ENCODE results near the gene ATP5MC3.
A peak's percentile ranks its signal among the peaks of the same experiment; 100 is the strongest.

The ATP5MC3 gene

DNA sequence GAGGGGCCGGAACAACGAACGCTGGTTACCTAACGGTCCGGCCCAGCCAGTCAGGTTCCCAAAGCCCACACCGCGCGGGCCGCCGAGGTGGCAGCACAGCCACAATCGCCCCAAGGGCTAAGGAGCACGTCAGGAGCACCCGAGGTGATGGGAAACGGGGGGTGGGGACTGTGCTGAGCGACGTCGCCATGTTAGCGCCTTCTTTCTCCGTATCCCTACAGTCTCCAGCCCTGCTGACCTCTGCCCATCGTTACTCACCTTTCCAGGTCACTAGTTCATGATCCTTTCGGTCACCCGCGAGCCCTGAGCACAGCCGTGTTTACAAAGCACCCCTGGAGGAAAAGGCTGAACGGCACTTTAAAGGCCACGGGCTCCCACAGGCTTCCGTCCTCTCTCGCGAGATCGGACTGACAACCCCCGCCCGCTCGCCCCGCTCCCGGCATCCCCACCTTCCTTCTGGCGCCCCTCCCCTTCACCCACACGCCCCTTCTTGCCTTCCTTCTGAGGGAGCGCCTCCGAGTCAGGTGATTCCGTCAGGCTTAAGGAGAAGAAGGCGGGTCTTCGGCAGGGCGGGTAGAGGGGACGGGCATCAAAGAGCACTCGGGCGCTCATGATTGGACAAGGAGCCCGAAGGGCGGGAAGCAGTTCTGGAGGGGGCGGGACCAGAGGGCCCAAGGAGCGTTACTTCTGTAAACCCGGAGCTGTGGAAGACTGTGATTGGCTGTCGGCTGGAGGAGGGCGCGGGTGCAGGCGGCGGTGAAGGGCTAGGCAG is 13.5 kb downstream of the ATP5MC3 start, which contains the start of gene ATF2:
Gene ATF2 (minus strand): TSS at position 412 of the 772 bp plus-strand sequence. CDS start 31,760 bp downstream, outside the sequence.
- peak; percentile 98 for DNase-seq (ENCODE audit: low read depth in 2 of 2)

DNA sequence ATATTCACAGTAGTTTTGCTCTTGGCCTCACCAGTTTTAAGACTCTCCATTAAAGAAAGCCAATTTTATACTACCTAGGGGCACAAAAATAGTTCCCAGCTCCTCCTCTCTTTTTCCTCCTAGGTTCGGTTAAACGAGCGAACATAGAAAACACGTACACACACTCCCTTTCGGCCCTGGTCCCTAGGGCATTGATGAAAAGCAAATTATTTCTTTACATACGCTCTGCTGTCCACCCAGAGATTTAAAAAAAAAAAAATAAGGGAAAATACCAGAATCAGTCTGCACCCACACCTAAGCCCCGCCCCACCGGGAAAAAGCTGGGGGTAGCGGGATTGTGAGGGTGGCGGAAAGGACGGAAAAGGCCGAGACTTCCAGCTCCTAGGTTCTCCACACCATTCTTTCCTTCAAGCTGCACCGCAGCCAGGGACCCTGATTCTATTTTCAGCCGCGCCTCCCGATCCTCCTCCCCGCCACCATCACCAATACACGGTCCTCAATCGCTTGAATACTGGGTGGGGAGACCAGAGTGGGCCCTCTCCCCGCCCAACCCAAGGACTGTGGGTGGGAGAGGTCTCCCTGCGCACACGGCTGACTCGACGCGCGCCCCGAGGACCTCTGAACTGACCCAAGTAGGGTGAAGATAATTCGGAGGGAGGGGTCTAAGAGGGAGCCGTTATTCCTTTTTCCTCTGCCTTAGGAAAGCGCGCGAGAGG is 14.3 kb downstream of the ATP5MC3 start:
- no peak for DNase-seq (ENCODE audit: low read depth in 2 of 2)

DNA sequence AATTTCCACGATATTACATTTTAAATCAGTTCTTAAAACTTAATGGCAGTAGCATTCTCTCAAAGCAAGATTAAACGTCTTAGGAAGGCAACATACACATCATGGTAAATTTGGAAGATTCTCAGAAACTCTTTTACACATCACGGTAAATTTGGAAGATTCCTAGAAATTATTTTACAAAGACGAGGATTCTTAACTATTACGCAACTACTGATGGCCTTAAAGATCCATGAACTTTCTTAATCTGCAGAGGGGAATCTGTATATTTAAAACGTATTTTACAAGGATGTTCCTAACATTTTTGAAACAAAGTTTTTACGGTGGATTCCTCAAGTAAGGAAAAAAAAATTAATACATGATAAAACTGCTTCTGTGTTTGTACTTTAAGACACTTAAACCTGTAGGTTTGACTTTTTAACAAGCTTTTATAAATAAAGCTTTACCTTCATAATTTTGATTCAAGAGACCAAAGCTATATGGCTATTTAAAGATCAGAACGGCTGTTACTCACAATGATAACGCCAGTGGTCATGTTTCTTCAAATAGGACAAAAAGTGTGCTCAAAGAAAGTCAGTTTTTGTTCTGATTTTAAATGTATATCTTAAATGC is 15.2 kb downstream of the ATP5MC3 start:
- DNase-seq (ENCODE audit: low read depth in 2 of 2): no peak

DNA sequence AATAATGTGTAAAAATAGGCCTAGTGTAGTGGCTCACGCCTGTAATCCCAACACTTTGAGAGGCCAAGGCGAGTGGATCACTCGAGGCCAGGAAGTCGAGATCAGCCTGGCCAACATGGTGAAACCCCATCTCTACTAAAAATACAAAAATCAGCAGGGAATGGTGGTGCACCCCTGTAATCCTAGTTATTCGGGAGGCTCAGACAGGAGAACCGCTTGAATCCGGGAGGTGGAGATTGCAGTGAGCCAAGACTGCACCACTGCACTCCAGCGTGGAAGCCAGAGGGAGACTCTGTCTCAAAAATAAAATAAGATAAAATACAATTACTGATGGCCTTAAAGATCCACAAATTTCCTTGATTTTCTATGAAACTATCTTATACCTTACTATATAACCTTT is 17.3 kb downstream of the ATP5MC3 start:
- DNase-seq (ENCODE audit: low read depth in 2 of 2): no peak

DNA sequence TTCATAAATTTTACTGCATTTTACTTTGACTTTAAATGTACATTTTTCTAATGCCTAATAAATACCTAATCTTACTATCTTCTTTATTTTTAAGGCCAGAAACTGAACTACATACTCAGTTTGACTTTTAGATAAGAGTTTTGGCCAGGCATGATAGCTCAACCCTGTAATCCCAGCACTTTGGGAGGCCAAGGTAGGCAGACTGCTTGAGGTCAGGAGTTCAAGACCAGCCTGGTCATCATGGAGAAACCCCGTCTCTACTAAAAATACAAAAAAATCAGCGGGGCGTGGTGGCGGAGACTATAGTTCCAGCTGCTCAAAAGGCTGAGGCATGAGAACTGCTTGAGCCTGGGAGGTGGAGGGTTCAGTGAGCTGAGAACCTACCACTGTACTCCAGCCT is 22.6 kb downstream of the ATP5MC3 start:
- DNase-seq (ENCODE audit: low read depth in 2 of 2): no peak

DNA sequence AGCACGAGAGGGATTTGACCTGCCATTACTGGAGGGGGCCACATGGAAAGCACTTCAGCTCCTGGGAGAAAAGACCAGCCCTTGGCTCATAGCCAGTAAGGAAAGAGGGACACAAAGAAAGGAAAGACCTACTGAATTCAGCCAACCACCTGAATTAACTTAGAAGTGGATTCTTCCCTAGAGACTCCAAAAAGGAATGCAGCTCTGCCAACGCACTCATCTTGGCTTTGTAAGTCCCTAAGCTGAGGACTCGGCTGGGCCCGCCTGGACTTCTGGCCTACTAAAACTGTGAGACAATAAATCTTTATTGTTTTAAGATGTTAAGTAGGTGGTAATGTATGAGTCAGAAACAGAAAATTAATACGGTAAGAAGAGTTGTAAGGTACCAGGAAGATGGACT is 25.0 kb downstream of the ATP5MC3 start:
- no peak for DNase-seq (ENCODE audit: low read depth in 2 of 2)

DNA sequence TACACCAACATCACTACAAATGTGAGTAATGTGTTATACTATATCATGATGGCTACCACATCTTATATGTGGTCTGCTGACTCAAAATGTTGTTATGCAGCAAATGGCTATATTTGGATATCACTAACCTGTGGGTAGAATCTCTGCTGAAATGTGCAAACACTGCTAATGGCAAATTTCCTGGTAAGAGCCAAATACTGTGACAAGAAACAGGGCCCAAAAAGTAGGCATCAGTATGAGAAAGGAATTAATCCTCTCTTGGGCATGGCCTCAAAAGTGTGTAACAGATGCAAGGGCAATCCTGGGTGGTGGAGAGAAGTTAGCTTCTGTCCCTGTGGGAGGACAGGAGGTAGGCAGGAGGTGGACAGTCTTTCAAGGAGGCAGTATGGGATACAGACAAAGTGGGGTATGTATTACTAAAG is 26.8 kb downstream of the ATP5MC3 start:
- no peak for DNase-seq (ENCODE audit: low read depth in 2 of 2)

DNA sequence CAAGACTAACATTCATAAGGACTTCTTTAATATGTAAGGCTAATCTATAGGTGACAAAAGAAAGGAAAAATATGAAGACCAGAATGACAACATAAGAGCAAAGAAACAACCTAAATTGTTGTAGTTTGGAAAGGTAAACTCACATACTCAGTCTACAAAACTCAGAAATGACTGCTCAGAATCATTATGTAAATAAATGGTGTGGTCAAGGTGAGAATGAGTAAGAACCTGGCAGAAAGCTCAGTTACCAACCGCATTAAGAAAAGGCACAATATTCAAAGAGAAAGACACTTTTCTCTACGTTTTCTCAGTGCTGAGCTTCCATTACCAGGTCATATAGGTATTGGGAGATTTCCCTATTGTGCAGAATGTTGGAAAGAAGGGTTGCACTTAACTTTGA is 29.3 kb downstream of the ATP5MC3 start:
- no peak for DNase-seq (ENCODE audit: low read depth in 2 of 2)

DNA sequence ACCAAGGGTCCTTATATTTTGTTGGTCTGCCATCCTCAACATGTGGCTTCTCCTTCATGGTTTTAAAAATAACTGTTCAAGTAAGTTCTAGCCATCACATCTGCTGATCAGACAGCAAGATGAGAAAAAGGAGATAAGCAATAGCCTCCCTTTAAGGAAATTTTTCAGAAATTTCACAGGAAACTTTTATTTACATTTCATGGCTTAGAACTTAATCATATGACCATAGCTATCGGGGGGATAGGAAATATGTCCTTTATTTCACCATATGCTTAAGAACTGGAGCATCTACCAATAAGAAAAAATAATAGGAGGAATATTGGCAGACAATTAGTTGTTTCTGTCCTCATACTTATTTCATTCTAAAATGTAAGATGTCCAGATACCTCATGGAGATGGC is 29.7 kb downstream of the ATP5MC3 start:
- DNase-seq (ENCODE audit: low read depth in 2 of 2): no peak

DNA sequence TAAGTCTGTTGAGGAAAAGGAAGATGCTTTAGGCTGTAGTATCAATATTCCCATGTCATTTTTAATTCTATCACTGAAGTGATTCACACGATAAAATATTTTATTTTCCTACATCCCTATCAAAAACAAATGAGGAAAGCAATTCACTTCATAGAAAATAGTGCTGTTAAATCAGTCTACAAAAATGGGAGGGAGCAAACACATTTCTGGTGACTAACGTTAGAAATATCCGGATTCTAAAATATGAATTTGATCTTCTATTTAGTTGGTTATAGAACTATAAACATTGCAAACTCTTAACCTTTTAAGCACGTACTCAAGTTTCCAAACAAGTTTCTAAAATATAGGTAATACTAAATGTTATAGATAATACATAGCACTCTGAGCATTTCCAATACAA is 34.3 kb downstream of the ATP5MC3 start:
- DNase-seq (ENCODE audit: low read depth in 2 of 2): no peak

DNA sequence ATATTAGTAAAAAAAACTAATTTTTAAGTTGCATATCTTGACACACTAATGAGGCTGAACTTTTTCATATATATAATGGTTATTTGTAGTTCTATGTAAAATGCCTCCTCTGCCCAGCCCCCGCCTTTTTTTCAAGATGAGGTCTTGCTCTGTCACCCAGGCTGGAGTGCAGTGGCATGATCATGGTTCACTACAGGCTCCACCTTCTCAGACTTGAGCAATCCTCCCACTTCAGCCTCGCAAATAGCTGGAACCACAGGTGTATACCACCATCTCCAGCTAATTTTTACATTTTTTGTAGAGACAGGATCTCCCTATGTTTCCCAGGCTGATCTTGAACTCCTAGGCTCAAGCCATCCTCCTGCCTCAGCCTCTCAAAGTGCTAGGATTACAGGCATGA is 37.8 kb downstream of the ATP5MC3 start:
- no peak for DNase-seq (ENCODE audit: low read depth in 2 of 2)

DNA sequence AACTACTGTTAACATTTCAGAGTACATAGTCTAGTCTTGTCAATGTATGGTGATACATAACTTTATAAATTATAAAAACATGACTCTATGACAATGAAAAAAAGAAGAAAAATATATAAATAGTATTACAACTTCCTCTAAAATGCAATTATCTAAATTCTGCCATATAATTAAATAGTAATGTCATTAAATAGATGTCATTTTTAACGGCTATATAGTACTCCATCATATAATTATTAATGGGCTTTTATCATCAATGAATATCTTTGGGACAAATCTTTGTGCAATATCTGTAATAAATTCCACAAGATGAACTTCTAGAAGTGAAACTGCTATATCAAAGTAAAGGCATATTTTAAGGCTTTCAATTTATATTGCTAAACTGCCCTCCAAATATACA is 38.3 kb downstream of the ATP5MC3 start:
- DNase-seq (ENCODE audit: low read depth in 2 of 2): no peak

DNA sequence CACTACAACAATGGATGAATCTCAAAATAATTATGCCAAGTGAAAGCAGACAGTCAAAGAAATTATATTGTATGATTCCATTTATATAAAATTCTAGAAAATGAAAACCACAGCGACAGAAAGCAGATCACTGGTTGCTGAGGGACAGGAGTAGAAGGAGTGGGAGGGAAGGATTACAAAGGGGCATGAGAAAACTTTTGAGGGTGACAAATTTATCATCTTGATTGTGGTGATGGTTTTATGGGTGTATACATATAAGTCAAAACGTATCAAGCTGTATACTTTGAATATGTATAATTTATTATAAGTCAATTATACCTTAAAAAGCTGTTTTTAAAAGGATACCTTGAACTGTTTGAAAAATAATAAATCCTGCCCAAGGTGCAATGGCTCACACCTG is 41.2 kb downstream of the ATP5MC3 start:
- DNase-seq (ENCODE audit: low read depth in 2 of 2): no peak

DNA sequence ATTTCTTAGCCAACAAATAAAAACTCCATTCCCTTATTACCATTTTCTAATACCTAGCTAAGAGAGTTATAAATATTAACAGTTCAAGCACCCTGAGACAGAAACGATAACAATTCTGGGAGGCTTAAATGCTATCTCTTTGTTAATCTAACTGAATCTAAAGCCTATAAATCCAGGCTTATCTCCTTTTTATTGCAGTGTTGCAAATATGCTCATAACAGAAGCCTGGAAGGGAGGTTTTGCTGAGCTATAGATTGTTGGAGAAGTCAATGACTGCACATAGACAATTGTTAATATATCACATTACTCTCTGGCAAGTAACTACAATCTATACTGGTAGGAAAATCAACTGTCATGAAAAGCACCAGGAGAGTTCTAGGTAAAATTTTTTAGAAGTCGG is 43.7 kb downstream of the ATP5MC3 start:
- DNase-seq (ENCODE audit: low read depth in 2 of 2): no peak

DNA sequence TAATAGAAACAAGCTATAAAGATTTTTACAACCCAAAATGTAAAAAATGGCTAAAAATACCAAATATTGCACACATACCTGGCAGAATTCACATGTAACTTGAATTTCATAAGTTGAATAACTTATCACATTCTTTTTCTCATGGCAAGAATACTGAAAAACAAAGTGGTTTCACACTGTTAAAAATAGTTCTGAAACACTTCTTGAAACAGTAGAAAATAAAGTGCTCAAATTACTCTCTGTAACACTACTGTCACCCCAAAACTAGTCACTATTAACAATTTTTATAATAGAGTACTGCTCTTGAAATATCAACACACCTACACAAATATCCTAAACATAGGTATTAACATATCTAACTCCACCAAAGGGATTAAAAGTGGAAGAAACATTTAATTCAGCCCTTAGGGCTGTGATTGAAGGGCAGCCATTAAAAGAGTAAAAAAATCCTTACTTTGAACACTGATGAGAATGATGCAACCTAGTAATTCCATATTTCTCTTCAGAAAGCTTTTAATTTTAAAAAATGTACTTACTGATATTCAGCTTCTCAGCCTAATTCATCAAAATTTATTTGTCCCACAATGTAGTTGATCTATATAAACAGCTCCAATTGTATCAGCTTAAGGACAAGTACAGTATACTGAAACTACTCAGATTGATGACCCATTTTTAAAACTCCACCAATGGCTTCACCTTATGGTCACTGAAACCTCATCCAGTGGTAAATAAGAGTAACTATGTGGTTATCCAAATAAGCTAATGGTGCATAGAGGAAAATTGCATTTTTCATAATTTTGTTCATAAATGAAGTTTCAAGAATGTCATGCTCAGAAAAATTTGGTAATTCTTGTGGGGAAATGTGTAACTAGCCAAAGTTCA is 44.9 kb downstream of the ATP5MC3 start:
- DNase-seq (ENCODE audit: low read depth in 2 of 2): no peak

DNA sequence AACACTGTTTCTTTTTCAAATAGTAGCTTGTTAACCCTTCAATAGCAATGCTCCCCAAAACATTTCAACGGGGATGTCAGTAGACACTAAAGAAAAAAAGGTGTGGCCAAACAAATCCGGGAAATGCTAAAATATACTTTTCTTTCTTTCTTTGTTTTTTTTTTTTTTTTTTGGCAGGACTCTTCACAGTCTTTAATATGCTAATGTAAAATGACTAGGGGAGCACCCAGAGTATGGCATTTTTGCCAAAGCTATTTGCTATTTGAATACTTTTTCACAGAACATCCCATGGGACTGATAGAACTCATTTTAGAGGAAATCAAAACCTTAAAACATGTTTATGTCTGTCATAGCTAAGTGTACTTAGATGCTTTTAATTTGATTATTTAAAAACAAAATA is 45.6 kb downstream of the ATP5MC3 start:
- DNase-seq (ENCODE audit: low read depth in 2 of 2): no peak

DNA sequence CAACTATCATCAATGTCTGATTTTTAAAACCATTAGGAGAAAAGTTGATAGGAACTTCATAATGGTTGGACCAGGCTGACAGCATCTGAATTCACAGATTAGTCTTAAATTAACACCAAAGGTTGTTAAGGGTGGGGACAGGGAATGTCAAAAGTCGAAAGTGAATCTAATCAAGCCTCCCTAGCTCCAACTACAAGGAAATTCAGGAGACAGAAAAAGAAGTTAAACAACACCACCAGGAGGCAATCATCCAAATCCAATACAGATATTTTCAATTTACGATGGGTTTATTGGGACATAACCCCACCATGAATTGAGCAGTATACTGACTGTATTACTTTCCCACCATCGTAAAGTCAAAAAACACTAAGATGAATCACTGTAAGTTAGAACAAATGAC is 46.3 kb downstream of the ATP5MC3 start:
- DNase-seq (ENCODE audit: low read depth in 2 of 2): no peak

DNA sequence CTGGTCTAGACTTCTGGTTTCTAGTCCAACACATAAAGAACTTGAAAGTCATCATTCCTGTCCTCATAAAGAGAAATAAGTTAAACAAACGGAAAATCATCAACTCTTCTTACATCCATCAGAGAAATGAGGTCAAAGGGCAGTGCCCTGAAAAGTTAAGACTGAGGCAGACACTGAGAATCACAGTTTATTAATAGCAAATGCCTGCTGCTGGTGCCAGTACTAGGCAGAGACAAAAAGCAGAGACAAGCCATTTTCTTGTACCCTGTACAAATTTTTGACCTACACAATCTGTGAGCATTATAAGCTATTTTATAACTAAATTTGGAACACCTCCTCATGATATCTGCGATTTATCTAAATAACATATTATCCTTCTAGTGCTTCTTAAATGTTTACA is 50.3 kb downstream of the ATP5MC3 start:
- DNase-seq (ENCODE audit: low read depth in 2 of 2): no peak

DNA sequence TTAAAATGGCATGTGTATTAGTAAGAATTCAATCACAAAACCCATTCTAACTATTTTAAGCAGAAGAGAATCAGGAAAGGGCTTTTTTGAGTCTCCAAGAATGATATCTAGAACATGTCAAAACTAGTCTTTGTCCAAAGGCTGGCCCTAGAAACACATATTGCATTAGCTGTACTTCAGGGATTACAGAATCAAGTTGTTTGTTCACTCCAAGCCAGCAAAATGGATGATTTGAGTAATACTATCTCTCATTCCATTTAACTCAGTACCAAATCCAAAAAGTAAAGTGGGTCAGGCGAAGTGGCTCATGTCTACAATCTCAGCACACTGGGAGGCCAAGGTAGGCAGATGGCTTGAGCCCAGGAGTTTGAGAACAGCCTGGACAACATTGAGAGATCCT is 54.8 kb downstream of the ATP5MC3 start:
- DNase-seq (ENCODE audit: low read depth in 2 of 2): no peak
